ENCODE data around the gene ZCCHC24.

GRCh38 chr10:79349072-79349491, 96.3 kb downstream of the ZCCHC24 start:
- TF ChIP-seq CTCF (IDR thresholded peaks at IDR 0.05), result no peak
- no peak for TF ChIP-seq EP300 (IDR thresholded peaks at IDR 0.05)

All from stomach (tissue), 4 donors.